SIG-M5 (cell line): ENCODE data around the gene NDUFA7.
"Not testable (repeated sequence)": the region's sequence is repeated elsewhere in the genome, so short reads cannot be mapped to it uniquely, and the experiment has no call there.

Source experiments
- DNase-seq: peaks from one replicate; lab custom pipeline; 2025; lab: John Stamatoyannopoulos, UW

NDUFA7 gene

GRCh38 chr19:8319807-8320520 lies 1.2 kb downstream of the NDUFA7 start:
- no peak for DNase-seq

DNA sequence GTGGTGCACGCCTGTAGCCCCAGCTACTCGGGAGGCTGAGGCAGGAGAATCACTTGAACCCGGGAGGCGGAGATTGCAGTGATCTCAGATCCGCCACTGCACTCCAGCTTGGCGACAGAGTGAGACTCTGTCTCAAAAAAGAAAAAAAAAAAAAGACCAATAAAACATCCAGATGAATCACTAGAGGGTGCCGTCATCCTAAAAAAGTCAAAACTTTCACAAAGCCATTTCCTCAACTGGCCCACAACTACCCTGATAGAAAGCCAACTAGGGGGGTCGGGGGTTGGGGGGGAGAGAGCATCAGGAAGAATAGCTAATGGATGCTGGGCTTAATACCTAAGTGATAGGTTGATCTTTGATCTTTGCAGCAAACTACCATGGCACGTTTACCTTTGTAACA lies 2.3 kb downstream of the NDUFA7 start:
- DNase-seq: not testable (repeated sequence)

DNA sequence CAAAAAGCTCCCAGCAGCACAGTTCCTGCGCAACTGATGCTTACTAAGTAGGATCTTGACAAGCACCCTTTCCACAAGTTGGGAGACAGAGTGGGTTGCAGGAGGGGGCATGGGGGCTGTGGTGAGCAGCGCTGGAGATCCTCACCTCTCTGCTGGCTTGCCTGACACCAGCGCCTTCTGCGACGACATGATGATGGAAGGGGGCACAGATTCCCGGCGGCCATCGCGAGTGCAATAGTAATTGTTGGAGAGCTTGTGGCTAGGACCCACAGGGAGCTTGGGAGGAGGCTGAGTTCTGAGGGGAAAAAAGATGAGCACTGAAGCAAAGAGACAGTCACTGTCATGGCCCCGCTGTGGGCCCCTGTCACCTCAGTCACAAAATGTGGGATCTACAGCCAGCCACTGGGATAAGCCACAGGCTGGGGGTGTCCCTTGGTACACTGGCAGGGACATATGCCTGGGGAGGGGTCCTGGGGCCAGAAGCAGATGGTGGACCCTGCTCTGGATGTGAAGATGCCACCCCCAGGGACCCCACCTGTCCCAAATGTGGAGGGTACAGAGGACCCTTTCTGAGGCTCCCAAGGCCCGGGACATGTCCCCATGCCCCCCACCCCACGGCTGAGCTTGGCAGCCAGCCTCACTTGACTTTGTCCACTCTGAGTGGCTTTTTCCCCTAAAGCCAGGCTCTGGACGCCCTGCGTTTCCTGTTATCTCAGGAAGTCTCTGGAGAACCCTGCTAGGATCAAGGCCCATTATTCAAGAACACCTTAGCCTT lies 4.6 kb downstream of the NDUFA7 start:
- DNase-seq: no peak

DNA sequence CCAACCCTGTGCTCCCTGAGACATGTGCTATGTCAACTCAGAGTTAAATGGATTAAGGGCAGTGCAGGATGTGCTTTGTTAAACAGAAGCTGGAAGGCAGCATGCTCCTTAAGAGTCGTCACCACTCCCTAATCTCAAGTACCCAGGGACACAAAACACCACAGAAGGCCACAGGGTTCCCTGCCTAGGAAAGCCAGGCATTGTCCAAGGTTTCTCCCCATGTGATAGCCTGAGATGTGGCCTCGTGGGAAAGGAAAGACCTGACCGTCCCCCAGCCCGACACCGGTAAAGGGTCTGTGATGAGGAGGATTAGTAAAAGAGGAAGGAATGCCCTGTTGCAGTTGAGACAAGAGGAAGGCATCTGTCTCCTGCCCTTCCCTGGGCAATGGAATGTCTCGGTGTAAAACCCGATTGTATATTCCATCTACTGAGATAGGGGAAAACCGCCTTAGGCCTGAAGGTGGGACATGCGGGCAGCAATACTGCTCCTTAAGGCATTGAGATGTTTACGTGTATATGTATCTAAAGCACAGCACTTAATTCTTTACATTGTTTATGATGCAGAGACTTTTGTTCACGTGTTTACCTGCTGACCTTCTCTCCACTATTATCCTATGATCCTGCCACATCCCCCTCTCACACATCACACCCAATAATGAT lies 6.1 kb downstream of the NDUFA7 start:
- DNase-seq: not testable (repeated sequence)

GRCh38 chr19:8311461-8312260 lies 9.5 kb downstream of the NDUFA7 start:
- DNase-seq: no peak

GRCh38 chr19:8310342-8311055 lies 10.7 kb downstream of the NDUFA7 start:
- DNase-seq: no peak

DNA sequence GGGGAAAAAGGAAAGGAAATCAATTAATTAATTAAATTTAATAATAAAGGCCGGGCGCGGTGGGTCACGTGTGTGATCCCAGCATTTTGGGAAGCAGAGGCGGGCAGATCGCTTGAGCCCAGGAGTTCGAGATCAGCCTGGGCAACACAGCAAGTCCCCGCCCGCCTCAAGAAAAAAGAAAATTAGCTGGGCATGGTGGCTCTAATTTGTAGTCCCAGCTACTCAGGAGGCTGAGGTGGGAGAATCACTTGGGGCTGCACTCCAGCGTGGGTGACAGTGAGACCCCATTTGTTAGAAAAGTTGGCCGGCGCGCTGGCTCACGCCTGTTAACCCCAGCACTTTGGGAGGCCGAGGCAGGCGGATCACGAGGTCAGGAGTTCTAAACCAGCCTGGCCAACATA lies 12.3 kb downstream of the NDUFA7 start:
- no peak for DNase-seq

DNA sequence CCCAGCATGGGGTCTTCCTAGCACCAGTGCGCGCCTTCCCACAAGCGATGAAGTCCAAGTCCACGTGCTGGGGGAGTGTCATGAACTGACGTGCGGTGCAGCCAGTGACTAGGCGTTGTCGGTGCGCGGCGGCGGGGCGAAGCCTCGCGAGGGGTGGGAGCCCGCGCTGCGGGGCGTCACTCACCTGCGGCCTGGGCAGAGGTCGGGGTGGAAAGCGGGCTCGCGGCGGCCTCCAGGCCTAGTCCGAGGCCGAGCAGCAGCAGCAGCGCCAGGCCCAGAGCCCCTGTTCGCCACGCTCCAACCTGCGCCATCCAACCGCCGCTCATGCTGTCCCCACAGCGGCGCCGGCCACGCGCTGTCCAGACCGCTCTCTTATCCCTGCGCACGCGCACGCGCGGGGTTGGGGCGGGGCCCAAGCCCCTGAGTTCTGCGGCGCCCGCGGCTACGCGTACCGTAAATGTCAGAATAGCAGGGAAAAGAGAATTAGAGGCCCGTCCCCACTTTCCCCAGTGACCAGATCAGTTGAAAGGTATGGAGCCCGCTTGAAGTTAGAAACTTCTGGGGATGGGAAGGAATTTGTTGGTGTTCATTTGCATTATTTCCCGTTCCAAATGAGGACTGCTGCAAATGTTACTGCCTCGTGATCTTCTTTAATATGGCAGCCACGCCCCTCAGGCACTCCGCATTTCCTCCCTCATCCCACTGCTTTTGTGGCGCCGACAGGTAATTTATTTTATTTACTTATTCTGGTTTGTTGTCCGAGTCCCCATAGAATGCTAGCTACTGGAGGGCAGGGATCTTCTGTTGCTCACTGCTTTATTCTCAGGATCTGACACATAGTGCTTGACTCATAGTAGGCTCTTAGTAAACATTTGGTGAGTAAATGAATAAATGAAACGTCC lies 13.0 kb downstream of the NDUFA7 start, which contains the start of gene CD320:
Gene CD320 (minus strand): TSS at position 394 of the 902 bp plus-strand sequence. CDS start 68 bp downstream, at position 326.
- DNase-seq: no peak

DNA sequence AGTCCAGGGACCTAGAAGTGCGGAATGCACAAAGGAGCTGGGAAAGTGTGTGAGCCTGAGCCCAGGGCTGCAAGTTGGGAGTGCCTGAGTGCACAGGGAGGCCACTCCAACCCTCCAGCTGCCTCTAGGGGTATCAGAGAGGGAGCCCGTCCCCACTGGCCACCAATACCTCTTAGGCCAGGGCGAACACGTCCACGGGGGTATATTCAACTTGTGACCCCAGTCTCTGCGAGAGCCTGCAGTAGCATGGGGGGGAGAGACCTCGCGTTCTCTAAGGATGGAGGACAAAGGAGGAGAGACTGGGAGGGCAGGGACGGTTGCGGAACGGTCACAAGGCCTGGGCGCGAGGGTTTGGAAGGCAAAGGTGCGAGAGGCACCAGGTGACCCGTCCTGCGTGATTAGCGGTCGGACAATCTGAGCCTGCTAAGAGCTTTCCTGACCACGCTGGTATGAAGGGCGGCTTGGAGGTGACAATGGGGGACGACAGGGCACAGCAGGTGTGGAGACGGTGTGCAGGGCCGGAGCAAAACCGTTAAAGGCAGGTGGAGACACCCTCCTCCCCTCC lies 13.7 kb downstream of the NDUFA7 start:
- no peak for DNase-seq

GRCh38 chr19:8306235-8307054 lies 14.7 kb downstream of the NDUFA7 start:
- no peak for DNase-seq

DNA sequence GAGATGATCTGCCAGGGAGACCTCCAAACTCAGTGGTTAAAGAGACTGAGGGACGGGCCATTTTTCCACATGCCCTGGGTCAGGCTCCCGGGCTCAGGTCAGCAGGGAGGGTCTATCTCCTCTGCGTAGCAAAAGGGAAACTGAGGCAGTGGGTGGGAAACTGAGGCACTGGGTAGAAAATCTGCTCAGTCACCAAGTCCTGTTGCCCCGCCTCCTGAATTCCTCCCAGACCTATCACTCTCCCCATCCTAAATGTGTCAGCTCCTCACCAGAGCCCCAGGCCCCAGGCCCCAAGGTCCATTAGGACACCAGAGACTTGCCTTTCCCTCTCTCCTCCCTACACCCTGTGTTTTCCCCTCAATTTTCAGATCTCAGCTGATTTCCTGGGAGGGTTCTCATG lies 15.4 kb downstream of the NDUFA7 start:
- no peak for DNase-seq

GRCh38 chr19:8304841-8305621 lies 16.1 kb downstream of the NDUFA7 start:
- no peak for DNase-seq

DNA sequence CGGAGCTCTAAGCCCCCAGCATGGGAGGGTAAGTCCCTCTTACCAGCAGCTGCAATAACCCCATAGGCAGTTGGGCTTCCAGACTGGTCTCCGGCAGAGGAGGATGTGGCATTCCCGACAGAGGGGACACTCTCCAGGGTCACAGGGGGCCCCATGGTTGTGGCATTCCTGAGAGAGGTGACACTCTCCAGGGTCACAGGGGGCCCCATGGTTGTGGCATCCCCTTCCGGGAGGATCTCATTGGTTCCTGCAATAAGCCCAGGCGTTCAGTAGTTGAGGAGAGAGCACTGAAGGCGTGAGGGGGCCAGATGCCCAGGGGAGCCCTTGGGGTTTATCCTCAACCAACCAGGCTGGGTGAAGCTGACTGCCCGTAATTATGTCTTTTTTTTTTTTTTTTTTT lies 18.4 kb downstream of the NDUFA7 start:
- DNase-seq: no peak

DNA sequence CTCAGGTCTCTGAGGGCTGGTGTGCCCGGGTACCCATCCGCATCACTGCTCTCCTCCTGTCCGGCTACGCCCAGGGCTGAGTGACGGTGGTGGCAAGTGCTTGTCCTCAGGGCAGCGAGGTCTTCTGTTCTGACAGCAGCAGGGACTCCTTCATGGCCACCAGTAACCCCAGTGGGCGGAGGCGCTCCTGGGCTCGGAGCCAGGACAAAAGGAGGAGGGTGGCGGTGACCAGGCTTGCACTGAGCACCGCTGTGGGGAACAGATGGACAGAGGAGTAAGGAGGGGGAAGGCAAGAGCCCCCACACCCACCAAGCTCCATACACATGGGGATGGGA lies 18.9 kb downstream of the NDUFA7 start:
- DNase-seq: no peak

- not testable (repeated sequence) for DNase-seq
Observed at GRCh38 chr19:8291337-8291736, 29.8 kb downstream of the NDUFA7 start.

- not testable (repeated sequence) for DNase-seq
Observed at GRCh38 chr19:8276508-8276907, 44.7 kb downstream of the NDUFA7 start.

DNA sequence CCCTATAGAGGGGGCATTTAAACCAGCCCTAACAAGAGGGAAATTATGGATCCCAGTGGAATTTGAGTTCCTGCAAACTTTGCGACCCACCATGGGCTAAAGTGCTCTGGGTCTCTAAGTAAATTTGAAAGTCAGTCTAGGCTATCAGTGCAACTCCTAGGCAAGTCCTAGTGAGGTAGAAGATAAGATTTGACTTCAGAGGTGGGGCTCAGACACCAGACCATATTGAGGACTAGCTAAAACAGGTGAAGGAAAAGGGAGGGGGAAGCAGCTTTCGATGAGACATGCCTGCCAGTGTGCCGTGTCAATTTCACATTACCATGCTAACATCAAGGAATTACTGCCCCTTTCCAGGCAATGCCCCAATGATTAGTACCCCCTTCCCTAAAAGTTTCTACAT lies 51.5 kb downstream of the NDUFA7 start:
- no peak for DNase-seq

DNA sequence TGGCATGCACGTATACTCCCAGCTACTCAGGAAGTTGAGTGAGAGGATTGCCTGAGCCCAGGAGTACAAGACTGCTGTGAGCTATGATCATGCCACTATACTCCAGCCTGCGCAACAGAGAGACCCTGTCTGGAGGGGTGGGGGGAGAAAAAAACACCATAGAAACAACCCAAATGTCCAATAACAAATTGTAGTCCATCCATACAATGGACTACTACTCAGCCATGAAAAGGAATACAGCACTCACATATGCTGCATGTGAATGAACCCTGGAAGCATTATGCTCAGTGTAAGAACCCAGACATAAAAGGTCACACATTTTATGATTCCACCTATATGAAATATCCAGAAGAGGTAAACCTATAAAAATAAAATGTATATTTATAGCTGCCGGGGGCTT lies 55.3 kb downstream of the NDUFA7 start:
- DNase-seq: no peak
